AG20443 (cell line): ENCODE data around the gene PCDHGA1.
"Not testable (repeated sequence)": the region's sequence is repeated elsewhere in the genome, so short reads cannot be mapped to it uniquely, and the experiment has no call there.

ENCODE experiments used
- DNase-seq: peaks from one replicate; pipeline ENCODE4 v3.0.0; 2012; ENCODE audit warnings: low spot score, mixed read lengths

Gene PCDHGA1

GRCh38 chr5:141330299-141331080 lies at the start of gene PCDHGA1:
PCDHGA1 (plus strand) TSS chr5:141330514.
- peak; percentile 61 for DNase-seq

- DNase-seq: no peak
Measured at GRCh38 chr5:141298376-141298775, 31.9 kb upstream of the PCDHGA1 start.

GRCh38 chr5:141303756-141304155 lies 26.6 kb upstream of the PCDHGA1 start, which contains the start of gene SLC25A2:
SLC25A2 (minus strand) TSS chr5:141304049; CDS start chr5:141303865, 184 bp downstream.
- no peak for DNase-seq

- DNase-seq: no peak
Measured at GRCh38 chr5:141306630-141307029, 23.7 kb upstream of the PCDHGA1 start.

GRCh38 chr5:141313711-141314110 lies 16.6 kb upstream of the PCDHGA1 start:
- no peak for DNase-seq

- not testable (repeated sequence) for DNase-seq
Measured at GRCh38 chr5:141316963-141317362, 13.4 kb upstream of the PCDHGA1 start.

- DNase-seq: no peak
Measured at GRCh38 chr5:141319202-141319601, 11.1 kb upstream of the PCDHGA1 start.

- DNase-seq: no peak
Measured at GRCh38 chr5:141319699-141320098, 10.6 kb upstream of the PCDHGA1 start.

- DNase-seq: peak; percentile 98
Measured at GRCh38 chr5:141320225-141321169, 9.8 kb upstream of the PCDHGA1 start, which contains the start of gene TAF7. TAF7 (minus strand) TSS chr5:141320784; CDS start chr5:141320044, 740 bp downstream.

- no peak for DNase-seq
Measured at GRCh38 chr5:141322261-141322660, 8.1 kb upstream of the PCDHGA1 start.

- peak; percentile 88 for DNase-seq
Measured at GRCh38 chr5:141326088-141326854, 4.0 kb upstream of the PCDHGA1 start.

GRCh38 chr5:141328231-141328630 lies 2.1 kb upstream of the PCDHGA1 start:
- DNase-seq: no peak

- not testable (repeated sequence) for DNase-seq
Measured at GRCh38 chr5:141332571-141332970, 2.3 kb downstream of the PCDHGA1 start.

GRCh38 chr5:141338538-141339306 lies 8.4 kb downstream of the PCDHGA1 start, which contains the start of gene PCDHGA2:
PCDHGA2 (plus strand) TSS chr5:141338760.
- peak; percentile 55 for DNase-seq

GRCh38 chr5:141340781-141341354 lies 10.6 kb downstream of the PCDHGA1 start:
- not testable (repeated sequence) for DNase-seq

GRCh38 chr5:141342773-141343172 lies 12.5 kb downstream of the PCDHGA1 start:
- no peak for DNase-seq

- DNase-seq: no peak
Measured at GRCh38 chr5:141343242-141343952, 13.1 kb downstream of the PCDHGA1 start, which contains the start of gene PCDHGA3. PCDHGA3 (plus strand) TSS chr5:141343829; CDS start chr5:141344034, 205 bp downstream.

- no peak for DNase-seq
Measured at GRCh38 chr5:141343953-141344463, 13.7 kb downstream of the PCDHGA1 start.

GRCh38 chr5:141345327-141345726 lies 15.0 kb downstream of the PCDHGA1 start:
- DNase-seq: no peak
